ENCODE data around the gene CST11. TPM values are rescaled to one million over a fixed set of nuclear protein-coding genes. Genes with fewer than 3 reads are reported as not detected.

CST11 gene
- total and polyA plus RNA-seq, 9 of the 15 experiments (the other 6 are each of a cell fraction or from before 2014, with no cell fraction given) = not detected

- TF ChIP-seq ZBTB2 (IDR thresholded peaks at IDR 0.05) = peak; percentile 84
- TF ChIP-seq MEIS2 (IDR thresholded peaks at IDR 0.05; ENCODE audit: partially characterized antibody) = peak; percentile 82
- no peak for TF ChIP-seq CBX8 (IDR thresholded peaks at IDR 0.05; ENCODE audit: borderline replicate concordance, extremely low read depth, low read depth, low read length, poor library complexity, severe bottlenecking)
- no peak for TF ChIP-seq ZNF75A (CRISPR knock-in tag; IDR thresholded peaks at IDR 0.05)
- TF ChIP-seq ZNF408 (CRISPR knock-in tag; IDR thresholded peaks at IDR 0.05; ENCODE audit: low read depth) = no peak
- no peak for TF ChIP-seq THRAP3 (IDR thresholded peaks at IDR 0.05; ENCODE audit: borderline replicate concordance)
- no peak for TF ChIP-seq ZC3H11A (IDR thresholded peaks at IDR 0.05; ENCODE audit: low read depth, low read length)
- no peak for TF ChIP-seq JUNB (CRISPR knock-in tag; conservative IDR thresholded peaks at IDR 0.05)
- no peak for TF ChIP-seq TSHZ1 (CRISPR knock-in tag; IDR thresholded peaks at IDR 0.05)
- no peak for TF ChIP-seq RFX7 (CRISPR knock-in tag; IDR thresholded peaks at IDR 0.05)
- TF ChIP-seq MYBL2 (IDR thresholded peaks at IDR 0.05; ENCODE audit: low read depth) = no peak
- TF ChIP-seq MYBL2 (CRISPR knock-in tag; IDR thresholded peaks at IDR 0.05; ENCODE audit: borderline replicate concordance) = no peak
- peak; percentile 87 for TF ChIP-seq ZBTB7A (IDR thresholded peaks at IDR 0.05; ENCODE audit: borderline replicate concordance, control insufficient read depth, low read depth, low read length)
- no peak for TF ChIP-seq TFE3 (CRISPR knock-in tag; IDR thresholded peaks at IDR 0.05)
- TF ChIP-seq CREB3L1 (IDR thresholded peaks at IDR 0.05; ENCODE audit: borderline replicate concordance, low read depth) = peak; percentile 63; the same call in 1 of the 2 replicates
- TF ChIP-seq SLC30A9 (CRISPR knock-in tag; IDR thresholded peaks at IDR 0.05) = no peak
- TF ChIP-seq POLR3A (IDR thresholded peaks at IDR 0.05; ENCODE audit: borderline replicate concordance, extremely low read depth, insufficient read depth, insufficient read length) = no peak
- no peak for TF ChIP-seq SREBF2 (CRISPR knock-in tag; IDR thresholded peaks at IDR 0.05)
These were observed 31.4 kb downstream of the CST11 start, which contains the start of gene NAPB (continued) for GRCh38 chr20:23420943-23421931.
